H9 (cell line): Measurements from ENCODE around the gene TWSG1. TPM values are rescaled to one million over a fixed set of nuclear protein-coding genes. Genes with fewer than 3 reads are reported as not detected.
A peak's percentile ranks its signal among the peaks of the same experiment; 100 is the strongest.

Source experiments
- DNase-seq: peaks from one replicate; pipeline ENCODE4 v3.0.0-alpha.2; 2017
- H2AFZ ChIP-seq: one replicate; pipeline ENCODE4 v1.6.1; 2013; ENCODE audit warnings: mild to moderate bottlenecking, low read length, control low read depth, moderate library complexity
- H2AK5ac ChIP-seq: 2 replicates; pipeline ENCODE4 v1.6.1; 2013; ENCODE audit warnings: low read length, control low read depth, mixed read lengths; ENCODE audit not compliant: insufficient read length
- H2BK120ac ChIP-seq: one replicate; pipeline ENCODE4 v1.6.1; 2013; ENCODE audit warnings: low read depth, mild to moderate bottlenecking, low read length, control low read depth, inconsistent platforms; ENCODE audit not compliant: poor library complexity, severe bottlenecking
- H2BK12ac ChIP-seq: 2 replicates; pipeline ENCODE4 v1.6.1; 2013; ENCODE audit warnings: low read length, control low read depth, mixed read lengths, low read depth; ENCODE audit not compliant: insufficient read length
- H2BK15ac ChIP-seq: 2 replicates; pipeline ENCODE4 v1.6.1; 2013; ENCODE audit warnings: low read depth, low read length, control low read depth
- H2BK20ac ChIP-seq: one replicate; pipeline ENCODE4 v1.6.1; 2013; ENCODE audit warnings: low read depth, mild to moderate bottlenecking, low read length, control low read depth, inconsistent platforms; ENCODE audit not compliant: poor library complexity, severe bottlenecking
- H2BK5ac ChIP-seq: 2 replicates; pipeline ENCODE4 v1.6.1; 2013; ENCODE audit warnings: low read length, control low read depth, mixed read lengths; ENCODE audit not compliant: insufficient read length
- H3K14ac ChIP-seq: 2 replicates; pipeline ENCODE4 v1.6.1; 2013; ENCODE audit warnings: low read length, control low read depth; ENCODE audit not compliant: insufficient read depth
- H3K18ac ChIP-seq: 2 replicates; pipeline ENCODE4 v1.6.1; 2013; ENCODE audit warnings: low read depth, mild to moderate bottlenecking, mixed read lengths, low read length, control low read depth; ENCODE audit not compliant: insufficient read length
- H3K23ac ChIP-seq: 2 replicates; pipeline ENCODE4 v1.6.1; 2013; ENCODE audit warnings: low read length, control low read depth, mixed read lengths, low read depth; ENCODE audit not compliant: insufficient read length
- H3K23me2 ChIP-seq: 2 replicates; pipeline ENCODE4 v1.6.1; 2013; ENCODE audit warnings: low read depth, mild to moderate bottlenecking, mixed read lengths, low read length, control low read depth; ENCODE audit not compliant: insufficient read length, poor library complexity, severe bottlenecking
- H3K27ac ChIP-seq: 2 replicates; pipeline ENCODE4 v1.5.1; 2013; ENCODE audit warnings: low read length, control low read depth, mixed read lengths, low read depth; ENCODE audit not compliant: insufficient read length
- H3K27me3 ChIP-seq: 2 replicates; pipeline ENCODE4 v1.6.1; 2013; ENCODE audit warnings: low read length, control low read depth, inconsistent platforms; ENCODE audit not compliant: insufficient read depth
- H3K4ac ChIP-seq: 2 replicates; pipeline ENCODE4 v1.6.1; 2013; ENCODE audit warnings: low read depth, mild to moderate bottlenecking, control low read depth, inconsistent platforms, low read length, moderate library complexity
- H3K4me1 ChIP-seq: 2 replicates; pipeline ENCODE4 v1.6.1; 2013; ENCODE audit warnings: low read length, control low read depth, inconsistent platforms; ENCODE audit not compliant: insufficient read depth
- H3K4me2 ChIP-seq: 2 replicates; pipeline ENCODE4 v1.6.1; 2013; ENCODE audit warnings: low read length, control low read depth, mixed read lengths; ENCODE audit not compliant: insufficient read length, insufficient read depth
- H3K56ac ChIP-seq: 2 replicates; pipeline ENCODE4 v1.6.1; 2013; ENCODE audit warnings: low read depth, mild to moderate bottlenecking, mixed read lengths, low read length, control low read depth; ENCODE audit not compliant: insufficient read length
- H3K79me1 ChIP-seq: 2 replicates; pipeline ENCODE4 v1.6.1; 2013; ENCODE audit warnings: low read depth, mild to moderate bottlenecking, moderate library complexity, low read length, control low read depth, inconsistent platforms; ENCODE audit not compliant: insufficient read depth, poor library complexity, severe bottlenecking
- H3K79me2 ChIP-seq: 2 replicates; pipeline ENCODE4 v1.6.1; 2013; ENCODE audit warnings: low read length, control low read depth, inconsistent platforms; ENCODE audit not compliant: insufficient read depth
- H3K9ac ChIP-seq: 2 replicates; pipeline ENCODE4 v1.6.1; 2013; ENCODE audit warnings: low read length, control low read depth, mixed read lengths; ENCODE audit not compliant: insufficient read length; ENCODE audit errors: extremely low read depth
- H3K9me3 ChIP-seq: one replicate; pipeline ENCODE4 v1.6.1; 2013; ENCODE audit warnings: low read depth, low read length, inconsistent platforms; ENCODE audit not compliant: control insufficient read depth
- H3T11ph ChIP-seq: one replicate; pipeline ENCODE4 v1.6.1; 2013; ENCODE audit warnings: mild to moderate bottlenecking, low read length, control low read depth, inconsistent platforms
- H4K20me1 ChIP-seq: one replicate; pipeline ENCODE4 v1.6.1; 2013; ENCODE audit not compliant: control insufficient read depth, insufficient read length, insufficient read depth
- H4K5ac ChIP-seq: 2 replicates; pipeline ENCODE4 v1.6.1; 2013; ENCODE audit warnings: low read depth, mild to moderate bottlenecking, mixed read lengths, low read length, control low read depth; ENCODE audit not compliant: insufficient read length
- H4K8ac ChIP-seq: replicated peaks from 2 replicates; pipeline ENCODE4 v1.6.1; 2013; ENCODE audit warnings: low read length, control low read depth, mixed read lengths, low read depth; ENCODE audit not compliant: insufficient read length
- H4K91ac ChIP-seq: 2 replicates; pipeline ENCODE4 v1.6.1; 2013; ENCODE audit warnings: low read depth, mild to moderate bottlenecking, moderate library complexity, mixed read lengths, low read length, control low read depth; ENCODE audit not compliant: insufficient read length
- H3K27ac Mint-ChIP-seq, 3 experiments: 2 replicates in 2 of 3; 3 replicates in 1 of 3; pipeline ENCODE4 v1.8.0; 2020 to 2021; ENCODE audit warnings: mixed read lengths in 3 of 3, mild to moderate bottlenecking in 1 of 3, moderate library complexity in 1 of 3
- H3K27me3 Mint-ChIP-seq: 2 replicates; pipeline ENCODE4 v1.8.0; 2021; ENCODE audit warnings: low read depth, mild to moderate bottlenecking, moderate library complexity, mixed read lengths
- H3K36me3 Mint-ChIP-seq, 3 experiments: 2 replicates in 2 of 3; 3 replicates in 1 of 3; pipeline ENCODE4 v1.8.0; 2020 to 2021; ENCODE audit warnings: low read depth in 3 of 3, mixed read lengths in 3 of 3; ENCODE audit not compliant: insufficient read depth in 1 of 3
- H3K4me1 Mint-ChIP-seq, 2 experiments: 2 replicates each; pipeline ENCODE4 v1.8.0; 2020; ENCODE audit warnings: mixed read lengths in 2 of 2
- H3K4me3 Mint-ChIP-seq, 2 experiments: 2 replicates in 1 of 2; 3 replicates in 1 of 2; pipeline ENCODE4 v1.8.0; 2020 to 2021; ENCODE audit warnings: mild to moderate bottlenecking in 2 of 2, mixed read lengths in 2 of 2, moderate library complexity in 1 of 2
- H3K9me3 Mint-ChIP-seq, 2 experiments: 2 replicates in 1 of 2; 3 replicates in 1 of 2; pipeline ENCODE4 v1.8.0; 2020; ENCODE audit warnings: mild to moderate bottlenecking in 2 of 2, mixed read lengths in 2 of 2, moderate library complexity in 1 of 2
- WGBS: extraction: QIAGEN DNeasy Blood & Tissue Kit; methylation state at CpG from one replicate; pipeline ENCODE4 v1.1.7; 2013; ENCODE audit warnings: missing lambda C conversion rate, low lambda C conversion rate, mixed read lengths; ENCODE audit not compliant: insufficient read length; ENCODE audit errors: extremely low coverage; 5-methylcytosine and 5-hydroxymethylcytosine counted together
- total RNA-seq: library from RNA; stranded (reverse); gene quantifications from 2 replicates; pipeline ENCODE4 v1.2.1, GENCODE V29; 2021
- TF ChIP-seq, protein P1 (sequence below): fragments of 200-600 bp; sonication (generic); conservative IDR thresholded peaks from 3 replicates; pipeline ENCODE4 v1.8.0; 2021; ENCODE audit warnings: antibody characterized with exemption, mild to moderate bottlenecking

TWSG1 gene
- total RNA-seq, 1 experiment from 2014 or later, result 25.7 TPM

DNA sequence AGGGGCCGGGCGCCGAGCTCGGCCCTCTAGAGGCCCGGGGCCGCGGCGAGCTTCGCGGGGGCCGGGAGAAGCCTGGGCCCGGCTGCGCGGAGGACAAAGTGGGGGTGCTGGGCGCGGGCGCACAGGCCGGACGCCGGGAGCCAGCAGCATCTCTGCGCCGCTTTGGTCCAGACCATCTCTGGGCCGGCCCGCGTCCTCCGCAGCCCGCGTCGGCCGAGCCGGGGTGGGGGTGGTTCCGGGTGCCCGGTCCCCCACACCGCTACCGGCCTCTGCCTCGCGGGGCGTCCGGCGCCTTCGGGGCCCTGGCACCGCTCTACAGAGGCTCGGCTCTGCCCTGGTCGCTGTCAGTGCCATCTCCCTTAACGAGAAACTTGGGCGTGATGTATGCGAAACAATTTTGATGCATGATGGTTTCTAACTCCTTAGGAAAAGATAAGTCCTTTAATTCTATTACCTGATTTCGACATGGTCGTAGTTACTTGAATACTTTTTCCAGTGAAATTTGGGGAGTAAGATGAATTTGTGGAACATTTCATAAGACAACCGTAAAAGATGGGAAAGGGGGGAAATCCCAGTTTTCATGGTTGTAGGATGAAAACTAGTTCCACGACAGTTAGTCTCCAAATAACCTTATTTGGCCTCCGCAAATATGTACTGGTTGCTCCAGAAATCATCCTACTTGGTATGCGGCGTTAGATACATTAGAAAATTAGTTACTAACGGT is 562 bp downstream of the TWSG1 start:
- no peak overlapping the region for H2BK5ac ChIP-seq
- no CpG with 5 or more reads among the region's 55 CpGs for WGBS
- no peaks in the 10 kb centered on the region for H3K27me3 ChIP-seq
- Mint-ChIP-seq H3K4me3 (peak overlapping the region; percentile 77 to 91), H3K36me3 (peaks cover 2 to 16% (median 15%) of the 10 kb centered on the region in 3 experiments), H3K9me3 (no peaks in the 10 kb centered on the region; a peak in 3 of 5 replicates), H3K4me1 (peaks cover 0 to 8% of the 10 kb centered on the region in 2 experiments; a peak in 3 of 4 replicates), H3K27ac (no peak overlapping the region), H3K27me3 (peaks cover 17% of the 10 kb centered on the region)
- H2BK12ac ChIP-seq, result no peak overlapping the region
- H3T11ph ChIP-seq, result no peak overlapping the region
- H3K14ac ChIP-seq, result no peak overlapping the region
- H2BK120ac ChIP-seq, result no peak overlapping the region
- no peak overlapping the region for H3K18ac ChIP-seq
- H2AFZ ChIP-seq, result no peak overlapping the region
- no peak overlapping the region for H3K56ac ChIP-seq
- no peaks in the 10 kb centered on the region for H3K79me1 ChIP-seq
- no peak overlapping the region for H4K91ac ChIP-seq
- H3K23ac ChIP-seq, result no peak overlapping the region
- TF ChIP-seq, protein P1, sequence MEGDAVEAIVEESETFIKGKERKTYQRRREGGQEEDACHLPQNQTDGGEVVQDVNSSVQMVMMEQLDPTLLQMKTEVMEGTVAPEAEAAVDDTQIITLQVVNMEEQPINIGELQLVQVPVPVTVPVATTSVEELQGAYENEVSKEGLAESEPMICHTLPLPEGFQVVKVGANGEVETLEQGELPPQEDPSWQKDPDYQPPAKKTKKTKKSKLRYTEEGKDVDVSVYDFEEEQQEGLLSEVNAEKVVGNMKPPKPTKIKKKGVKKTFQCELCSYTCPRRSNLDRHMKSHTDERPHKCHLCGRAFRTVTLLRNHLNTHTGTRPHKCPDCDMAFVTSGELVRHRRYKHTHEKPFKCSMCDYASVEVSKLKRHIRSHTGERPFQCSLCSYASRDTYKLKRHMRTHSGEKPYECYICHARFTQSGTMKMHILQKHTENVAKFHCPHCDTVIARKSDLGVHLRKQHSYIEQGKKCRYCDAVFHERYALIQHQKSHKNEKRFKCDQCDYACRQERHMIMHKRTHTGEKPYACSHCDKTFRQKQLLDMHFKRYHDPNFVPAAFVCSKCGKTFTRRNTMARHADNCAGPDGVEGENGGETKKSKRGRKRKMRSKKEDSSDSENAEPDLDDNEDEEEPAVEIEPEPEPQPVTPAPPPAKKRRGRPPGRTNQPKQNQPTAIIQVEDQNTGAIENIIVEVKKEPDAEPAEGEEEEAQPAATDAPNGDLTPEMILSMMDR, result no peak
- no peak overlapping the region for H3K27ac ChIP-seq
- no peak overlapping the region for H2AK5ac ChIP-seq
- no peak overlapping the region for H4K8ac ChIP-seq
- H4K5ac ChIP-seq, result no peak overlapping the region
- peak overlapping the region; percentile 4 for H3K9ac ChIP-seq
- no peaks in the 10 kb centered on the region for H3K9me3 ChIP-seq
- DNase-seq, result no peak
- no peaks in the 10 kb centered on the region for H3K4me1 ChIP-seq
- H2BK15ac ChIP-seq, result no peak overlapping the region
- H3K79me2 ChIP-seq, result no peaks in the 10 kb centered on the region
- no peak overlapping the region for H3K4ac ChIP-seq
- no peak overlapping the region for H2BK20ac ChIP-seq
- peak overlapping the region; percentile 50 for H3K4me2 ChIP-seq
- peaks cover 5% of the 10 kb centered on the region for H3K23me2 ChIP-seq
- H4K20me1 ChIP-seq, result no peaks in the 10 kb centered on the region
